ENCODE results near the gene DDRGK1. TPM values are rescaled to one million over a fixed set of nuclear protein-coding genes. Genes with fewer than 3 reads are reported as not detected.

The DDRGK1 gene
- total and polyA plus RNA-seq, 2 of the 4 experiments (the other 2 are of a cell fraction), result 12.2 to 29.6 TPM

DNA sequence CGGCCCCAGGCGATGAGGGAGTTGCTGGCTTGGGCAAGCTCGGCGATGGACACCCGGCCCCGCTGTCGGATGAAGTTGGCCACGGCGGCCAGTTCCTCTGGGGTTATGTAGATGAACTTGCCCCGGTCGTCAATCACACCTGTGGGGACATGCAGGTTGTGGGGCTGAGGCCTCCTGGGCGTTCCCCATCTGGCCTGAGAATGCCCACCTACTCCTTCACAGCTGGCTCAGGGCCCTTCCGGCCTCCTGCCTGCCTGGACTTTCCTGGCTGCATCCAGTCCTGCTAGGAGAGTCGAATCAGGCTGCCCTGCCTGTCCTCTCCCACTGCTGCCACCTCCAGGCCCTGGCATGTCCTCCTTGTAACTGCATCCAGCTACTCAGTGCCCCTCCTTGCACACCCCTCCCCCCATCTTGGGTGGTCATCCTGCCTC is 13.8 kb downstream of the DDRGK1 start:
- POLR2A ChIA-PET (ENCODE audit: unreplicated experiment), result no interaction called here
- H3K4me2 ChIP-seq (ENCODE audit: low read depth, low read length), result no peak overlapping the region
- H2AFZ ChIP-seq (replicated peaks; ENCODE audit: low read length, poor library complexity), result no peak overlapping the region
- H4K5ac ChIP-seq (ENCODE audit: low read depth, low read length), result no peak overlapping the region
- H3K9me3 ChIP-seq (ENCODE audit: control insufficient read depth, insufficient read depth, low read length), result no peaks in the 10 kb centered on the region
- H2BK20ac ChIP-seq (ENCODE audit: low read depth, low read length), result no peak overlapping the region
- no peak overlapping the region for H2BK120ac ChIP-seq (ENCODE audit: low read depth, low read length)
- DNase-seq (no peak), ATAC-seq (ENCODE audit: low read depth) (no peak)
- no peak overlapping the region for H3K4me3 ChIP-seq (ENCODE audit: insufficient read depth, low read depth, low read length)
- H3K4ac ChIP-seq (ENCODE audit: low read depth, low read length), result no peak overlapping the region
- H3K9ac ChIP-seq (ENCODE audit: low read depth, low read length), result no peak overlapping the region
- dilution Hi-C loops (cut with HindIII; ENCODE audit: low sequenced_read_pairs, unreplicated experiment) (no loop called here), in situ Hi-C loops (cut with MboI; ENCODE audit: low sequenced_read_pairs) (no loop called here), intact Hi-C loops (cut with micrococcal nuclease) (no loop called here)
- H2BK15ac ChIP-seq (ENCODE audit: low read depth, low read length), result no peak overlapping the region
- no TSS peak for BruUV-seq (replicated peaks)
- H3K27me3 ChIP-seq (ENCODE audit: control insufficient read depth, insufficient read depth, low read length), result no peaks in the 10 kb centered on the region
- no peak overlapping the region for H4K8ac ChIP-seq (ENCODE audit: low read depth in 2 of 2, low read length in 2 of 2)
- no peaks in the 10 kb centered on the region for H3K79me1 ChIP-seq (ENCODE audit: low read depth in 1 of 2, low read length in 2 of 2)
- no peak overlapping the region for H3K27ac ChIP-seq (ENCODE audit: insufficient read depth, low read length)
- no peak for TF ChIP-seq NFE2L2 (IDR thresholded peaks at IDR 0.05; ENCODE audit: low read depth, low read length)
- TF ChIP-seq MAZ (IDR thresholded peaks at IDR 0.05; ENCODE audit: borderline replicate concordance, low read depth, low read length), result no peak
- TF ChIP-seq, protein P1, sequence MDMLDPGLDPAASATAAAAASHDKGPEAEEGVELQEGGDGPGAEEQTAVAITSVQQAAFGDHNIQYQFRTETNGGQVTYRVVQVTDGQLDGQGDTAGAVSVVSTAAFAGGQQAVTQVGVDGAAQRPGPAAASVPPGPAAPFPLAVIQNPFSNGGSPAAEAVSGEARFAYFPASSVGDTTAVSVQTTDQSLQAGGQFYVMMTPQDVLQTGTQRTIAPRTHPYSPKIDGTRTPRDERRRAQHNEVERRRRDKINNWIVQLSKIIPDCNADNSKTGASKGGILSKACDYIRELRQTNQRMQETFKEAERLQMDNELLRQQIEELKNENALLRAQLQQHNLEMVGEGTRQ (IDR thresholded peaks at IDR 0.05; ENCODE audit: low read depth, low read length), result no peak
- TF ChIP-seq CEBPB (IDR thresholded peaks at IDR 0.05; ENCODE audit: low read depth, low read length), result no peak
- TF ChIP-seq RCOR1 (IDR thresholded peaks at IDR 0.05; ENCODE audit: insufficient replicate concordance, low read length), result no peak
- TF ChIP-seq, protein P2, sequence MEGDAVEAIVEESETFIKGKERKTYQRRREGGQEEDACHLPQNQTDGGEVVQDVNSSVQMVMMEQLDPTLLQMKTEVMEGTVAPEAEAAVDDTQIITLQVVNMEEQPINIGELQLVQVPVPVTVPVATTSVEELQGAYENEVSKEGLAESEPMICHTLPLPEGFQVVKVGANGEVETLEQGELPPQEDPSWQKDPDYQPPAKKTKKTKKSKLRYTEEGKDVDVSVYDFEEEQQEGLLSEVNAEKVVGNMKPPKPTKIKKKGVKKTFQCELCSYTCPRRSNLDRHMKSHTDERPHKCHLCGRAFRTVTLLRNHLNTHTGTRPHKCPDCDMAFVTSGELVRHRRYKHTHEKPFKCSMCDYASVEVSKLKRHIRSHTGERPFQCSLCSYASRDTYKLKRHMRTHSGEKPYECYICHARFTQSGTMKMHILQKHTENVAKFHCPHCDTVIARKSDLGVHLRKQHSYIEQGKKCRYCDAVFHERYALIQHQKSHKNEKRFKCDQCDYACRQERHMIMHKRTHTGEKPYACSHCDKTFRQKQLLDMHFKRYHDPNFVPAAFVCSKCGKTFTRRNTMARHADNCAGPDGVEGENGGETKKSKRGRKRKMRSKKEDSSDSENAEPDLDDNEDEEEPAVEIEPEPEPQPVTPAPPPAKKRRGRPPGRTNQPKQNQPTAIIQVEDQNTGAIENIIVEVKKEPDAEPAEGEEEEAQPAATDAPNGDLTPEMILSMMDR (conservative IDR thresholded peaks at IDR 0.05; ENCODE audit: low read depth, low read length), result no peak
- TF ChIP-seq RAD21 (IDR thresholded peaks at IDR 0.05; ENCODE audit: low read length), result no peak
- TF ChIP-seq POLR2A (IDR thresholded peaks at IDR 0.05; ENCODE audit: low read depth, low read length), result no peak
- TF ChIP-seq FOS (IDR thresholded peaks at IDR 0.05; ENCODE audit: low read depth, low read length), result no peak
- TF ChIP-seq MAFK (IDR thresholded peaks at IDR 0.05; ENCODE audit: low read depth, low read length), result no peak
- TF ChIP-seq, protein P3, sequence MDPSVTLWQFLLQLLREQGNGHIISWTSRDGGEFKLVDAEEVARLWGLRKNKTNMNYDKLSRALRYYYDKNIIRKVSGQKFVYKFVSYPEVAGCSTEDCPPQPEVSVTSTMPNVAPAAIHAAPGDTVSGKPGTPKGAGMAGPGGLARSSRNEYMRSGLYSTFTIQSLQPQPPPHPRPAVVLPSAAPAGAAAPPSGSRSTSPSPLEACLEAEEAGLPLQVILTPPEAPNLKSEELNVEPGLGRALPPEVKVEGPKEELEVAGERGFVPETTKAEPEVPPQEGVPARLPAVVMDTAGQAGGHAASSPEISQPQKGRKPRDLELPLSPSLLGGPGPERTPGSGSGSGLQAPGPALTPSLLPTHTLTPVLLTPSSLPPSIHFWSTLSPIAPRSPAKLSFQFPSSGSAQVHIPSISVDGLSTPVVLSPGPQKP (IDR thresholded peaks at IDR 0.05; ENCODE audit: borderline replicate concordance, low read depth, low read length), result no peak
- no peak for TF ChIP-seq CHD1 (IDR thresholded peaks at IDR 0.05; ENCODE audit: low read depth, low read length)
- TF ChIP-seq MXI1 (IDR thresholded peaks at IDR 0.05; ENCODE audit: borderline replicate concordance, low read depth, low read length), result no peak
- no peak for TF ChIP-seq SMC3 (IDR thresholded peaks at IDR 0.05; ENCODE audit: low read depth, low read length)
- no peak for TF ChIP-seq BHLHE40 (IDR thresholded peaks at IDR 0.05; ENCODE audit: low read depth, low read length)
- no peak for TF ChIP-seq RFX5 (IDR thresholded peaks at IDR 0.05; ENCODE audit: low read depth, low read length)
- H2BK5ac ChIP-seq (ENCODE audit: low read depth, low read length, poor library complexity, severe bottlenecking), result no peak overlapping the region
- whole genome bisulfite sequencing, 2 experiments (ENCODE audit: extremely low coverage in 2 of 2, insufficient read length in 1 of 2), result 89% methylated on average over 8 of the region's 14 CpGs; no CpG with 5 or more reads in 1 of the 2 experiments
- no peak overlapping the region for H4K91ac ChIP-seq (ENCODE audit: insufficient read depth, low read depth, low read length)
- no peak overlapping the region for H2AK5ac ChIP-seq (ENCODE audit: low read depth, low read length)
- no peak overlapping the region for H3K23ac ChIP-seq (ENCODE audit: low read depth, low read length)
- H2AK9ac ChIP-seq (replicated peaks; ENCODE audit: low read depth, low read length, poor library complexity), result no peak overlapping the region
- H3K36me3 ChIP-seq (ENCODE audit: control insufficient read depth, insufficient read depth, low read length), result peaks cover 59% of the 10 kb centered on the region
- CTCF ChIA-PET, result no interaction called here
- H3K56ac ChIP-seq (ENCODE audit: extremely low read depth, insufficient read depth, low read length), result no peak overlapping the region
- H3K18ac ChIP-seq (ENCODE audit: low read depth, low read length), result no peak overlapping the region
- H3K4me1 ChIP-seq (ENCODE audit: control insufficient read depth, insufficient read depth, low read length), result no peaks in the 10 kb centered on the region
- no peaks in the 10 kb centered on the region for H3K9me1 ChIP-seq (ENCODE audit: insufficient read depth, low read length)
- H3K14ac ChIP-seq (replicated peaks; ENCODE audit: low read depth, low read length), result no peak overlapping the region
- no peaks in the 10 kb centered on the region for H4K20me1 ChIP-seq (ENCODE audit: insufficient read depth, low read length)

Measured in IMR-90 (cell line).